HG03045 (cell line): ENCODE data around the gene RHOBTB1.
"Not testable (repeated sequence)": the region's sequence is repeated elsewhere in the genome, so short reads cannot be mapped to it uniquely, and the experiment has no call there.

Experiments used
- ATAC-seq: cut with Tn5 transposase; IDR thresholded peaks from one replicate; pipeline ENCODE4 v1.9.1; 2021; ENCODE audit warnings: mild to moderate bottlenecking, moderate library complexity; ENCODE audit not compliant: unreplicated experiment

RHOBTB1 gene

DNA sequence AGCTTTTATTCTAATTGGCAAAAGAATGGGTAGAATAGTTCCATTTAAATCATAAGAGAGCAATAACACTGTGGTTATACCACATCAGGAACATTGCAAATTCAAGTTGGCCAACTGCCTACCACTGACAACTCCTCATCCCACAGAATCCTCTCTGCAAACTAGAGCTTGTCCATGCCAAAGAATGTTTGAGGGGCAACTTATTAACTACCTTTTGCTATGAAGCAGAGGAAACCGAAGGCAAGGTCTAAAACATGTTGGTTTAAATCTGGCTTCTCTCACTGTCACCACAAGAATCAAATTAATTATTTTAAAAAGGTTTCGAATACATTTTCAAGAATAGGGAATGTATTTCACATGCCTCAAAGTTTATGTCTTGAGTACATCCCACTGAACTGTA is 36.0 kb downstream of the RHOBTB1 start:
- no peak for ATAC-seq

DNA sequence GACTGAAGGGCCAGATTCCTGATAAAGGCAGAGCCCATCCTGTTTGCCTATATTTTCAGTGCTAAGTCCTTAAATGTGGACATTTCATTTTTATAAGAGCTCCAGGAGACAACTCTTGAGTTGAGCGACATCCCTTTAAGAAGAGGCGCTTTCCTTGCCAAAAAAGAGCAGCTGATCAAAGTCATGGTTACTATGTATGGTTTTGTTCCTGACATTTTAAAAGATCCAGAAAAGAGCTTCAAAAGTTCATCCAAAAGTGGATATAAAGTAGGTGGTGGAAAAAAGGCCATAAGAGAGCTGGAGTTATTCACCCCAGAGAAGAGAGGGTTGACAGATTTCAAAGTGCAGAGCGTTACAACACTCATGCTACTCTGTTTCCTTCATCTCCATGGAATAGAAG is 36.7 kb downstream of the RHOBTB1 start:
- ATAC-seq: no peak

DNA sequence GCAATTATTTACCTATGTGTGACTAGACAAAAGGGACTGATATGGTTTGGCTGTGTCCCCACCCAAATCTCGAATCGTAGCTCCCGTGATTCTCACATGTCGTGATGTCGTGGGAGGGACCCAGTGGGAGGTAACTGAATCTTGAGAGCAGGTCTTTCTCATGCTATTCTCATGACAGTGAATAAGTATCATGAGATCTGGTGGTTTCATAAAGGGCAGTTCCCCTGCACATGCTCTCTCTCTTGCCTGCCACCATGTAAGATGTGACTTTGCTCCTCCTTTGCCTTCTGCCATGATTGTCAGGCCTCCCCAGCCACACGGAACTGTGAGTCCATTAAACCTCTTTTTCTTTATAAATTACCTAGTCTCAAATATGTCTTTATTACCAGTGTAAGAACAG is 37.2 kb downstream of the RHOBTB1 start:
- not testable (repeated sequence) for ATAC-seq

DNA sequence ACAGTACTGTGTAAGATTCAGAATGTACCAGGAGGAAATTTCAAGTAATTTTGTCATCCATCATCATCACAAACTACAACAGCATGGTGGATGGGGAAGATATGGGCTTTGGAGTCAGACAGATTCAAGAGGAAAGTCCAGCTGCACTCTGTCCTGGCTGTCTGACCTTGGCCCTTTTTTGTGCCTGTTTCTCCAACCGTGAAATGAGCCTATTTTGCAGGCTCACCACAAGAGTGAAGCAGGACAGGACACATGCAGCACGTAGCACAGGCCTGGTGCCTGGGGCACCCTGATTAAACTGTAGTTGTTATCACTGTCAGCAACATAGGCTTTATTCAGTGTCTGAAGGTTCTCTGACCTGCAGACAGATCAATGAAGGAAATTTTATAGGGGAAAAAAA is 37.6 kb downstream of the RHOBTB1 start:
- ATAC-seq: no peak

DNA sequence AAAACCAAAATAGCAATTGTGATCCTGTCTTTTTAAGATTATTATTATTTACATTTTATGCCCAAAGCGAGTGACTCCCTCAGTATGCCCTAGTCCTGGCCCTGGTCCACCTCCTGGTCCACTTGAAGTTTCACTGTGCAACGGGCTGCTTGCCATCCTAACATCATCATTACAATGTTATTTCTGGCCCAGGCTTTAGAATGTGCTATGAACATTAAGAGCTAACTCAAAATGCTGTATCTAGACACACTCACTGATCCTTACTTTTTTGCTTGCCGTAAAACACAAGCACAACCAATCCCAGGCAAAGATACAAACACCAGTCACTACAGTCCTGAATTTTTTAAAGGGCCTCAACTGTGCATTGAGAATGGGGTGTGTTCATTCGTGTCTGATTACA is 38.4 kb downstream of the RHOBTB1 start:
- ATAC-seq: no peak

DNA sequence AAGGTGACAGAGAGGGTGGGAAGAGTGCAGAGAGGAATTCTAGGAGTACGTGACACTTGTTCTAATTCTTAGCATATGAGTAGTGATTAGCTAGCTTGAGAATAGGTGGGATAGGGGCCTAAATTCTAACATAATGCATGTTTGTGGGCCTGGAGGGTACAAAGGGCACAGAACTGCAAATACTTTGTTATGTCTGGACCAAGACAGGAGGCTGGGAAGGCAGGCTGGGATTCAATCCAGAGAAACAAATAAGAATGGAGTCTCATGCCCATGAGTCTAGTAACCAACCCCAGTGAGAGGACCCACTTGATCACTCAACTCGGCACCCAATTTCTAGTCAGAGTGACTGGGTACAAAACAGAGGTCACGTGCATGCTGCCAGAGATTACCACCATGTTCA is 40.9 kb downstream of the RHOBTB1 start:
- ATAC-seq: no peak

DNA sequence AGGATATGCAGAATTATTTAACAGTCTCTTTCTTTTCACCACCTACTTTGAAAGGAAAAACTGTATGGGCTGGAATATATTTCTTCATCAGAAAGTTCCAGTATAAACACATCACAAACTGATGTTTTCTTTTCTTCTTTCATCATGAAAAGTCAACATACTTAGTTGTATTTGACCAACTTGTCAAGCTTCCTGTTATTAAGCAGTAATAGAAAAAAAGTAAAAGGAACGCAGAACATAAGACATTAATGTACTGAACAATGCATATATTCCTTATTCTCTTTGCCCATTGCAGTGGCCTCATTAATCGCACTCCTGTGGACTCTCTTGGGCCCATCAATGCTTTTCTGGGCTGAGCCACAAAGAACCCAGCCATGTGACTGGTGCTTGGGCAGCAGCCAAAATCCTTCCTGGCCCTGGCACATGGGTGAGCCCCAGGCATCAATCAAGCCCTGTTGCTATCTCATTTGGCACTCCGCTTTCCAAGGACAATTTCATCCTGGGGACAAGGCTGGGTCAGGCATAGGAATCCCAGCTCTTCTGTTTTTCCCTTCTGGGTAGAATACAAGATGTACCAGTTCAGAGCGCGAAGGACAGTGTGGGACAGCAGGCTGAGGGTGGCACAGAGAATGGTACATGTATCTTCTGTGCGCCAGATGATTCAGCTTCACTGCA is 42.3 kb downstream of the RHOBTB1 start:
- no peak for ATAC-seq

DNA sequence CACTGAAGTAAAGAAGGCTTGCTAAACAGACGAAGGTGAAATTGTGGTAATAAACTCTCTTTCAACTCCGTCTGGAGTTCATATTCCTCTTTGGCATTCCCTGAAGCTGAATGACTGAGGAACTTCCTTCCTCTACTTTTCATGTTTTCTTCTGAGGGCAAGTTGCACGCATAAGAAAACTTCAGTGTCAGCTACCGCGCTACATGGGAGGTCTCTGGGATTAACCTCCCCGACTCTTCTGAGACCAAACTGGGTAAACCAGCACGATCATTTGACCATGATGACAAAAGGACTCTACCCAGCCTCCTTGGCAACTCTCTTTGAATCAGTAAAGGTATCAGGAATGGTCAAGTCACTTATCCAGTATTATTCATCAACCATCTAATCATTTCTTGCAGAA is 44.7 kb downstream of the RHOBTB1 start:
- ATAC-seq: no peak

DNA sequence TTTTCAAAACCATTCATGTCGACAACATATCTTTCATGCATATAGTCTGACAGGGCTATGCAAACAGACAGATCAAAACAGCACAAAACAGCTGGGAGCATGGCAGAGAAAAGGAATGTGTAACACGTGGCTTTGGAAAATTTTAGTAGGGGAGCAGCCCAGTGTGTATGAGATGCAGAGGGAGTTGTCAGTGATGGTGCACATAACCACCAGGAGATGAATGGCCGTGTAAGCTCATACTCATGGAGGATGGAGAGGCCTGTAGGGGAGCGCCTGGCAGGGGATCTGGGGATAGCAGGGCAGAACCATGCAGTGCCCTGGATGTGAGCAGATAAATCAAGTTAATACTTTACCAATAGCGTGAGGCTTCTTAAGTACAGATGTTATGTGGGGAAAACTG is 45.7 kb downstream of the RHOBTB1 start:
- ATAC-seq: no peak

DNA sequence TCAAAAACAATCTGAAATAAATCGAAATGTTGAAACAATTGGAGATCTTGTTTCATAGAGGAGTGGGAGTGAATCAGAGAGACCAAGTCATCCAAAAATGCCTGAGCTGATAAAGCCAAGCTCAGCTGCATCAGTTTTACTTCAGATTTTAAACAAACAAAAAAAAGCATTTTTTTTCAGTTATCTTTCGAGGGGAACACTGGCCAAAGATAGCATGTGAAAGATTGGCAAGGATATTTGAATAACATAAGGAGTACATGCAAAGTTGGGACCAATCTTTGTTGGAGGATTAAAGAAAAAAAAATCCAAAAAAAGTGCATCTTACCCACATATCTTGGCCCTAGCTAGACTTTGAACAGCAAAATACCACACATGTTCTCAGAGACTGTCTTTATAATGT is 47.2 kb downstream of the RHOBTB1 start:
- no peak for ATAC-seq

DNA sequence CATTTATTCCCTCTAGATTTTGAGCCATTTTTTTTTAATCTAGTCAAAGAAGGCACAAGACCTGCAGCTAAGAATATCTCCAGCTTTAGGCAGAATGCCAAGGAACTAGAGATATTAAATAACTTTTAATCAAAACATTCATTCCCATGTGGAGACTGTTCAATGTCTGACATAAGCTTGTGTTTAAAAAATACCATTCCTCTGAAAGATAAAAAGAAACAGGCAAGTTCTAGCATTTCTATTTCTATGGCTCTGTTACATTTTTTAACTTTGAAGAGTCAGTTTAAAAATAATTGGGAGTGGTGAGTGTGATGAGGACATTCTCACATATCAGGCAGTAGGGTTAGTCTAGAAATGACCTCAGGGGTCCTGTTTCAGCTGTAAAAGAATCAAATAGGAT is 48.0 kb downstream of the RHOBTB1 start:
- no peak for ATAC-seq

DNA sequence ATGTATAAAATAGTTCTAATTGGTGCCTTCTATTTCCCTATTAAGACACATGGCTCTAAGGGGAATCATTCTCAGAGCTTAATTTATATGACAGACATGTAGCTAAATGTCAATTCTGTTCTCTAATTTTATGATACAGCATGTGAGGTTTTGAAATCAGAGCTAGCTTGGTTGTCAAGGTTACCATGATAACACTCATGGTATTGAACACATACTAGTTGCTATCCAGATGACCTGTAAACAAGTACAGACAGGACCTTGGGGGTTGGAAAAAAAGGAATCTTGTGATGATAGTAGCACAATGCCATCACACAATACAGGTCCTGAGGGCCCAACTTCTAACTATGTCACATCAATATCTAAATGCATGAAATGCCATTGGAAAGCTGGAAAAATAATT is 49.2 kb downstream of the RHOBTB1 start:
- no peak for ATAC-seq

DNA sequence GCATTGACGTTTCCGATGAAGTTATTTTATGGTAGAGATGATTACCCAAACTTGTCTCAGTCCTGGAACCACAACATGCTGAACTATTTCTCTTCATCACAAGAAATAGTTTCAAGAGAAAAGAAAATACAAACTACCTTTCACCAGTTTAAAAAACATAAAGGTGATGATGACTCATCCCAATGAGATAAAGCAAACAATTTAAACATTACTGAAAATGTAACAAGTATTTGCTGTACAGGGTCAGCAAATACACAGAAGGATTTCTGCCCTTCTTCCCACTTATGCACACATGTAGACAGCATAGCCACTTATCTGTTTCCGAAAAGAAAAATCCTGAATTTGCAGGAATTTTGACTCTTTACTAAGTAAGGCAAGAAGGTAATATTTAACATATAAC is 50.8 kb downstream of the RHOBTB1 start:
- ATAC-seq: no peak

DNA sequence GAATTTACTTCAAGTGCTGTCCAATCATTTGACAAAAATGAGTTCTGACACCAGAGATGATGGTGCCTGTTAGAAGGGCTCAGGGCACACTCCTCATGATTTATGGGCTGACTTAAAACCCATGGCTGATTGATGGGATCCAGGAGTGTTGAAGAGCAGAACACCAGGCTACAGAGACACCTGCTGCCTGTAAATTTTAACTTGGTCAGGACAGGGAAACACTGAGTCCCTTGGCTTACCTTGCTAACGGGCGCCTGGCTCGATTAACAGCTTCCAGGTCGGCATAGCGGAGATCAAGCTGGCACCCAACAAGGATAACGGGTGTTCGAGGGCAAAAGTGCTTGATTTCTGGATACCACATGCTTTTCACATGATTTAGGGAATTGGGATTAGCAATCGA is 51.4 kb downstream of the RHOBTB1 start:
- ATAC-seq: no peak

DNA sequence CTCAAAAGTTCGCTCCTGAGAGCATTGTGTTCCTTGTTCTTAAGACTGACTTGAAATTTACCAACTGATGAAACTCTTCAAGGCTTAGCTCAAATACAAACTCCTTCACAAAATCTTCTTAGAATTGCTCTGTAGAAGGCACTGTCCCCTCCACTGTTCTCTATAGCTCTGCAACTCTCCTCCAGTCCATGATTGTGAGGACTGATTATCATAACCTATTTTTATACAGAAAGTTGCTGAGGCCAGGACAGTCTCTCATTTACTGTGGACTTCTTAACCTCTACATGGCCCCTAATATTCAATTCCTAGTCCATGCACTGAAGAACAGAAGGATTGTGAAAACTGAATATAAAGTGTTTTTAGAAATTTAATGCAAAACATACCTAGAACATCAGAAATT is 53.2 kb downstream of the RHOBTB1 start:
- ATAC-seq: no peak

DNA sequence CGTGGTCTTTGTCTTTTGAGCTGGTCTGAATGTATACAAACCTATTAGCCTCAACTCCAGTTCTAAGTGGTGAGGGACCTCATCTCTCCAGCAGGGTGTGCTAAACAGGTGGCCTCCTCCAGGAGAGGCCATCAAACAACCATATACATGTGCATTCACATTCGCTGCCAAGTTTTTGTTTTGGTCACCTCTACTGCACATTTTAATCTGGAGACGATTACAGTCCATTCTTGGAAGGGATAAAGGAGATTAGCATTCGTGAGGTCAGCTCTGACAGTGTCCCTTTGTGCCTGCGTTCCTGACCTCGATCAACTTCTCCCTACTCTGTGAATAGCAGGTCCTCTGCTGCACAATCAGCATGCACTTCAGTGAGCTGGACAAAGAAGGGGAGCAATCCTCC is 60.8 kb downstream of the RHOBTB1 start:
- no peak for ATAC-seq

DNA sequence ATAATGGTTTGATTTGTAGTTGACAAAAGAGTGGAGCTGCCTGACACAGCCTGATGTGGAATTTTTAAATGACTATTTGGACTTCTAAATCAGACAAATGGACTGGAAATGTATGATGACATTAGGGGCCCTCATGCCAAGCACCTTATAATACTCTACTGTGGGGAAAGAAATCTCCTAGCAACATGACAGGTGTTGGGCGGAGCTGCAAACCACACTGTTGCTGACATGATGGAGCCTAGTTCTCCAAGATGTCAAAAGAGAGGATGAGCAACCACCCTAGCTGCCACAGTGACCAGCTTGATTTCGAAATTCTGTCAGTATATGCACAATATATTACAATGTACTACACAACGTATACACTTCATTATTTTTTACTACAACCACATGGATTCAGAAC is 65.8 kb downstream of the RHOBTB1 start:
- ATAC-seq: no peak

DNA sequence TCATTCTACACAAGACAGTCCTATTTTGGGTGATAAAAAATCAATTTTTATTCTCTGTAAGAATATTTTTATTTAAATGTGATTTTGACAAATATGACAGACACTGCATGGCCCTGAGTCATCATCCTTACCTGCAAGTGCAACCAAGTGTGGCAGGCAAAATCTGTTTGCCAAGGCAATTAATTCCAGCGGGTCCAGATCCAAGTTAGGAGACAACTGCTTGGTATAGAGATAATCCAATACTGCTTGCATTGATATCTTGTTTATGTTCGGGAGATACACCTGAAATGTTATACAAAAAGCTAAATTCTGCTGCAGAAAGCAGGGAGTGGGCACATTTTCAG is 66.2 kb downstream of the RHOBTB1 start:
- ATAC-seq: no peak

DNA sequence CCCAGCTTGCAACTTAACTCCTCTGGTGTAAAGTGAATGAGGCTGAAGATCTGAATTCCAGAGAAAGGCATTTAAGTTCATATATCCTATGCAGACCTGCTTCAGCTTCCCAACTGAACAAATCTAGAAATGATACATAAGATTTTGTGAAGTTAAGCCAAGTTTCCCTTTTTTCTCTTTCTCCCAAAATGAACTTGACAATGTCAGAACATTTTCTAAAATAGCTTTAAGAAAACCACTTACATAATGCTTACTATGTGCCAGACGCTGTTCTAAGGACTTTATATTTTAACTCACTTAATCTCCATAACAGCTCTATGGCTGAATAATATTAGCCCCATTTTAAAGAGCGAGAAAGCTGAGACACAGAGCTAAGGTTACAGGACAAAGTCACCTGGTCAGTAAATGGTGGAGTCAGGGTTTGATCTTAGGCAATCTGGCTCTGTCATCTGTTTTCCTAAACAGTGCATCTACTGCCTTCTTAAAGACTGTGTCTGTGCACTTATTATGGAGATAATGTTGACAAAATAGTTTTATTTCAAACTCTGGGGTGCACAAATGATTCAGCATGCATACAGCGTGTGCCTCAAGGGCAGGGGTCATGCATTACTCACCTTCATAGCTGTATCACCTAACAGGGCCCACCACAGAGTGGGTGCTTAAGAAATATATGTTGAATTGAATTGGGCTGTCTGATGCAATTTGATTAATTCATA is 66.8 kb downstream of the RHOBTB1 start:
- ATAC-seq: no peak

DNA sequence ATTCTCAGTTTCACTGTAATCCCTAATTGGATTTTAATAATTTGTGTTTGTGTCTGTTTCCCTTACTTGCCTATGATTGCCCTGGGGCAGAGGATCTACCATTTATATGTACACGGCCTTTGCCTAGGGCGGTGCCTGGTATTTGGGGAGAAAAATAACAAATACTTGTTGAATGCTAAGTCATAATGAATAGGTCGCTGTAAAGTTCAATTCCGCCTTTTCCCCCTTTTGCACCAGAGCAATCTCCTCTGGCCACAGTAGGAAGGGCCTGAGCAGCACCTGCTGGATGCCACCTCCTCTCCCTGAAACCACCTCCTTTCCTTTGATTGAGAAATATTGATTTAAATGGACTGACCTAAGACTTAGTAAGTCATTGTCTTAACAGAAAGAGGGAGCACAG is 70.2 kb downstream of the RHOBTB1 start:
- ATAC-seq: no peak

DNA sequence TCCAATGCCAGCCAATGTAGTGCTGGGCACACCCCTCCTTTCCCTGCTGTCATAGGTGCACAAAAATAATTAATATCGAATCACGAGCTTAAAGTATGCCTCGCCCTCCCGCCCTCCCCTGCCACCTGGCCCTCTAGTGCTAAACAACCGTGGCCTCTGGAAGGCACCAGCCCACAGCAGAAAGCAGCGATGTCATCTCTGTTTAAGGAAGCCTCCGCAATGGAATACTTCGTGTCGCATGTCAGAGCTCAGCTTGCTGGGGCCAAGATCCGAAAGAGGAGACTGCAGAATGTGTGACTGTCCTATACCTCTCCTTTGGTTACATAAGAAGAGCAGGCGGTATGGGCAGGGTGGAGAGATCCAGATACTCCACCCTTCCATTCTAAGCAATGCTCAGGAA is 71.5 kb downstream of the RHOBTB1 start:
- ATAC-seq: no peak

DNA sequence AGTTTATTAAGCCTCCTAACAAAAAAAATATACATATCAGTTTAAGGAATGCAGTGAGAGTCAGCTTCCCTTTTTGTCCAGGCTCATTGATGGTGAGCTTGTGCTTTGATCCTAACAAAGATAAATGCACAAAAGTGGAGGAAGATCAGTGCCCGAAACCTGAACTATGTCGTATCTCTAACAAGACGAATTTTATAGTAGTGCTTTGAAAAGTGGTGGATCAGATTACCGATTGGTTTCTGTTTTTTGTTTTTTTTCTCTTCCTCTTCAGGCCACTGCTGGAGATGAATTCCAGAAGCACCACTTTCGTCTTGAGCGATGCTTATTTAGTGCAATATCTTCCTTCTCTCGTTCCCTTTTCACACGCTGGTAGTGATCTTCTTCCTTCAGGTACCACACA is 72.8 kb downstream of the RHOBTB1 start:
- no peak for ATAC-seq

DNA sequence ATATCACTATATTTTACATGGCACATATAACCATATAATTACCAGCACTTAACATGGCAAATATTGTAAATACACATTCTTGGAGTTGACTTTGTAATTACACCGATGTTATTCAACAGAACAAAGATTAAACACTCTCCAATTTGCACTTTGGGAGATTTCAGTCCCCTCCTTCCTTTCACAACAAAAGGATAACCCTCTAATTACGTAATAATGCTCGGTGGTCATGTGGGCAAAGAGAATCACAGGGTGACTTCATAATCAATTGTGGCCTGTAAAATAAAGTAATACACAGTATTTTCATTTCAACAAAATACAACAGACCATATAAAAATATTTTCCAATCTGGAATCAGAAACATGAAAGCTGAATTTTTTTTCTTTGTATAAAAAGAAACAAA is 73.2 kb downstream of the RHOBTB1 start:
- ATAC-seq: no peak
